Astrocyte (in vitro differentiated cells and primary cell): Measurements from ENCODE around the gene HMCN1. TPM values are rescaled to one million over a fixed set of nuclear protein-coding genes. Genes with fewer than 3 reads are reported as not detected.

ENCODE experiments used
- DNase-seq: peaks from one replicate; pipeline ENCODE4 v3.0.0-alpha.2; 2010; ENCODE audit warnings: low read depth
- FAIRE-seq: peaks from 2 replicates; lab custom pipeline; 2011; peaks lifted over from hg19 to GRCh38; lab: Jason Lieb, UNC
- H2AFZ ChIP-seq: 2 replicates; pipeline ENCODE4 v1.6.0; 2012; ENCODE audit warnings: low read depth, low read length, inconsistent platforms
- H3K27ac ChIP-seq: 2 replicates; pipeline ENCODE4 v1.5.1; 2011; ENCODE audit warnings: low read depth, low read length, inconsistent platforms
- H3K27me3 ChIP-seq: 2 replicates; pipeline ENCODE4 v1.6.0; 2011; ENCODE audit warnings: low read length, inconsistent platforms; ENCODE audit not compliant: insufficient read depth
- H3K36me3 ChIP-seq: 2 replicates; pipeline ENCODE4 v1.5.1; 2011; ENCODE audit warnings: low read length, inconsistent platforms; ENCODE audit not compliant: insufficient read depth
- H3K4me1 ChIP-seq: 2 replicates; pipeline ENCODE4 v1.5.1; 2011; ENCODE audit warnings: low read length, inconsistent platforms; ENCODE audit not compliant: insufficient read depth
- H3K4me2 ChIP-seq: 2 replicates; pipeline ENCODE4 v1.6.0; 2012; ENCODE audit warnings: low read length, inconsistent platforms
- H3K4me3 ChIP-seq: 2 replicates; pipeline ENCODE4 v1.5.1; 2011; ENCODE audit warnings: low read depth, mild to moderate bottlenecking, low read length, inconsistent platforms; ENCODE audit not compliant: insufficient read depth
- H3K79me2 ChIP-seq: 2 replicates; pipeline ENCODE4 v1.6.0; 2012; ENCODE audit warnings: mild to moderate bottlenecking, low read length, inconsistent platforms; ENCODE audit not compliant: insufficient read depth
- H3K9ac ChIP-seq: 2 replicates; pipeline ENCODE4 v1.6.0; 2012; ENCODE audit warnings: mild to moderate bottlenecking, low read length, inconsistent platforms
- H3K9me3 ChIP-seq: 2 replicates; pipeline ENCODE4 v1.5.1; 2012; ENCODE audit warnings: low read depth, mild to moderate bottlenecking, low read length, inconsistent platforms; ENCODE audit not compliant: insufficient read depth
- H4K20me1 ChIP-seq: 2 replicates; pipeline ENCODE4 v1.6.0; 2012; ENCODE audit warnings: low read length, inconsistent platforms; ENCODE audit not compliant: insufficient read depth
- H3K27ac Mint-ChIP-seq: one replicate; pipeline ENCODE4 v1.8.0; 2021; ENCODE audit warnings: mild to moderate bottlenecking, mixed read lengths; ENCODE audit not compliant: unreplicated experiment
- H3K27me3 Mint-ChIP-seq: one replicate; pipeline ENCODE4 v1.8.0; 2021; ENCODE audit warnings: low read depth, mixed read lengths; ENCODE audit not compliant: unreplicated experiment
- H3K36me3 Mint-ChIP-seq: one replicate; pipeline ENCODE4 v1.8.0; 2021; ENCODE audit warnings: low read depth, mixed read lengths; ENCODE audit not compliant: unreplicated experiment
- H3K4me1 Mint-ChIP-seq: one replicate; pipeline ENCODE4 v1.8.0; 2021; ENCODE audit warnings: low read depth, mixed read lengths; ENCODE audit not compliant: unreplicated experiment
- H3K4me3 Mint-ChIP-seq: one replicate; pipeline ENCODE4 v1.8.0; 2021; ENCODE audit warnings: mild to moderate bottlenecking, moderate library complexity, mixed read lengths; ENCODE audit not compliant: unreplicated experiment
- H3K9me3 Mint-ChIP-seq: one replicate; pipeline ENCODE4 v1.8.0; 2021; ENCODE audit warnings: mild to moderate bottlenecking, mixed read lengths; ENCODE audit not compliant: unreplicated experiment
- CTCF ChIP-seq: IDR thresholded peaks from 2 replicates; pipeline ENCODE4 v1.5.1; 2011; ENCODE audit warnings: low read depth, mild to moderate bottlenecking, inconsistent platforms, low read length, moderate library complexity; ENCODE audit not compliant: insufficient read depth
- EZH2 ChIP-seq: IDR thresholded peaks from 2 replicates; pipeline ENCODE4 v1.6.1; 2012; ENCODE audit warnings: mild to moderate bottlenecking, low read length, inconsistent platforms; ENCODE audit not compliant: insufficient read depth
- total RNA-seq: library from RNA; stranded (reverse); gene quantifications from 2 replicates; pipeline ENCODE4 v1.2.1, GENCODE V29; 2021

The HMCN1 gene
- total RNA-seq, 1 donor from 2014 or later: 19.7 TPM

DNA sequence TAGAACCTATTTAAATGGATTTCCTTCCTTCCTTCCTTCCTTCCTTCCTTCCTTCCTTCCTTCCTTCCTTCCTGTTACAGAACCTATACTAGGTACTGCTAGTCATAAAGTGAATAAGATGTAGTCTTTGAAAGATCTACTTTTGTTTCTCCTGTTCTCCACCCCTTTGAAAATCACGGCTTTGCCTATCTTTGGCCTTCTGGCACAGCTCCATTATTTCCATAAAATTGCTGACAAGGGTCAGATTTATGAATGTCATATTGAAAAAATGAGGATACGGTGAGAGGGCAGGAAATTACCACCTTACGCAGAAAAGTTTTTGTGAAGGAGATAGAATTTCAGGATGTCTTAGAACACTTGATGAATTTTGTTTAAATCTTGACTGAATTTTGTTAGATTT lies 18.1 kb upstream of the HMCN1 start:
- Histone ChIP-seq H3K9ac (no peak overlapping the region), H3K79me2 (no peaks in the 10 kb centered on the region), H2AFZ (no peak overlapping the region), H3K4me3 (no peak overlapping the region), H3K36me3 (no peaks in the 10 kb centered on the region), H3K27me3 (no peaks in the 10 kb centered on the region), H3K9me3 (no peaks in the 10 kb centered on the region), H3K27ac (no peak overlapping the region), H3K4me2 (no peak overlapping the region), H4K20me1 (no peaks in the 10 kb centered on the region), H3K4me1 (peaks cover 11% of the 10 kb centered on the region)
- Mint-ChIP-seq H3K27me3 (no peaks in the 10 kb centered on the region), H3K36me3 (no peaks in the 10 kb centered on the region), H3K9me3 (no peaks in the 10 kb centered on the region), H3K27ac (no peak overlapping the region), H3K4me3 (no peak overlapping the region), H3K4me1 (peaks cover 14% of the 10 kb centered on the region)
- TF ChIP-seq EZH2: no peak
- TF ChIP-seq CTCF: no peak
- no peak for DNase-seq
- no peak for FAIRE-seq

DNA sequence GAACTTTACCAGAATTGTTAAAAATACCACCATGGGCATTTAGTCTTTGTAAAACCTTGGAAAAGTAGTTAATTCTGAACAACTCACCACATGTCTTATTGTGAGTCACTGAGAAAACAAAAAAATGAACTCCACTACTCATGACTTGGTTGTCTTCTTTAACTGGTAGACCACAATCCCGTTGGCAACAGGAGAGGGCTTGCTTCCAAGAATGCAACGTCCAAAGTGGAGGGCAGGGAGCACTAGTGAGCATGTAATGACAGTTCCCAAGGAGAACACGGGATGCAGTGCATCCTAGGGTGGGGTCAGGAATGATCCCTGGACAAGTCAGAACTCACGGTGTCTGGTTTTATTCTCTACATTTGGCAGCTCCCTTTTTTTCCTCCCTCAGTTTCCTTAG lies 15.2 kb upstream of the HMCN1 start:
- H3K27me3 Mint-ChIP-seq: no peaks in the 10 kb centered on the region
- peak; percentile 100 for FAIRE-seq
- H2AFZ ChIP-seq: peak overlapping the region; percentile 6
- no peak overlapping the region for H3K4me3 ChIP-seq
- no peaks in the 10 kb centered on the region for H3K79me2 ChIP-seq
- DNase-seq: peak; percentile 97
- H3K9me3 ChIP-seq: no peaks in the 10 kb centered on the region
- no peak for TF ChIP-seq EZH2
- peak; percentile 50 for TF ChIP-seq CTCF
- H3K36me3 Mint-ChIP-seq: no peaks in the 10 kb centered on the region
- H3K9ac ChIP-seq: no peak overlapping the region
- H3K27me3 ChIP-seq: no peaks in the 10 kb centered on the region
- peak overlapping the region; percentile 87 for H3K27ac Mint-ChIP-seq
- no peaks in the 10 kb centered on the region for H4K20me1 ChIP-seq
- peak overlapping the region; percentile 48 for H3K4me2 ChIP-seq
- no peak overlapping the region for H3K4me3 Mint-ChIP-seq
- H3K27ac ChIP-seq: peak overlapping the region; percentile 49
- H3K4me1 ChIP-seq: peaks cover 11% of the 10 kb centered on the region
- no peaks in the 10 kb centered on the region for H3K9me3 Mint-ChIP-seq
- H3K36me3 ChIP-seq: no peaks in the 10 kb centered on the region
- peaks cover 14% of the 10 kb centered on the region for H3K4me1 Mint-ChIP-seq

GRCh38 chr1:185720633-185721272 lies 13.4 kb upstream of the HMCN1 start:
- H3K36me3 ChIP-seq: no peaks in the 10 kb centered on the region
- H4K20me1 ChIP-seq: no peaks in the 10 kb centered on the region
- DNase-seq (peak; percentile 76), FAIRE-seq (no peak)
- Mint-ChIP-seq H3K4me3 (no peak overlapping the region), H3K36me3 (no peaks in the 10 kb centered on the region), H3K4me1 (peaks cover 14% of the 10 kb centered on the region), H3K9me3 (no peaks in the 10 kb centered on the region), H3K27ac (no peak overlapping the region), H3K27me3 (no peaks in the 10 kb centered on the region)
- no peaks in the 10 kb centered on the region for H3K9me3 ChIP-seq
- no peak overlapping the region for H3K27ac ChIP-seq
- H3K4me2 ChIP-seq: no peak overlapping the region
- no peak overlapping the region for H2AFZ ChIP-seq
- peaks cover 11% of the 10 kb centered on the region for H3K4me1 ChIP-seq
- no peaks in the 10 kb centered on the region for H3K27me3 ChIP-seq
- H3K9ac ChIP-seq: no peak overlapping the region
- no peaks in the 10 kb centered on the region for H3K79me2 ChIP-seq
- no peak for TF ChIP-seq EZH2
- peak; percentile 48 for TF ChIP-seq CTCF
- no peak overlapping the region for H3K4me3 ChIP-seq
